Hypothalamus (tissue), 51 donors: ENCODE data around the gene ZBED1.
"Not testable (repeated sequence)": the region's sequence is repeated elsewhere in the genome, so short reads cannot be mapped to it uniquely, and the experiment has no call there.

Source experiments
- DNase-seq, 51 donors: peaks; one replicate each; lab custom pipeline; 2025; lab: John Stamatoyannopoulos, UW

The ZBED1 gene

DNA sequence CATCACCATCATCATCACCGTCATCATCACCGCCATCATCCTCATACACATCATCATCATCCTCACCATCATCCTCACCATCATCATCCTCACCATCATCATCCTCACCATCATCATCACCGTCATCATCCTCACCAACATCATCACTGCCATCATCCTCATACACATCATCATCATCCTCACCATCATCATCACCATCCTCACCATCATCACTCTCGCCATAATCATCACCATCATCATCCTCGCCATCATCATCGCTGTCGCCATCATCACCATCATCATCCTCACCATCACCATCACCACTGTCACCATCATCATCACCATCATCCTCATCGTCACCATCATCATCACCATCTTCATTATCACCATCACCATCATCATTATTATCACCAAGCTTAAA, 19.8 kb upstream of the ZBED1 start:
- no peak for DNase-seq

DNA sequence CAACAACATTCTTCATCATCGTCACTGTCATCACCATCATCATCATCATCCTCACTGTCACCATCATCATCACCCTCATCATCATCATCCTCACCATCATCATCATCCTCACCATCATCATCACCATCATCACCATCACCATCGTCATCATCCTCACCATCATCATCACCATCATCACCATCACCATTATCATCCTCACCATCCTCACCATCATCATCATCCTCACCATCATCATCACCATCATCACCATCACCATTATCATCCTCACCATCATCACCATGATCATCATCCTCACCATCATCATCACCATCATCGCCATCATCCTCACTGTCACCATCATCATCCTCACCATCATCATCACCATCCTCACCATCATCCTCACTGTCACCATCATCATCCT, 18.9 kb upstream of the ZBED1 start:
- not testable (repeated sequence) for DNase-seq

DNA sequence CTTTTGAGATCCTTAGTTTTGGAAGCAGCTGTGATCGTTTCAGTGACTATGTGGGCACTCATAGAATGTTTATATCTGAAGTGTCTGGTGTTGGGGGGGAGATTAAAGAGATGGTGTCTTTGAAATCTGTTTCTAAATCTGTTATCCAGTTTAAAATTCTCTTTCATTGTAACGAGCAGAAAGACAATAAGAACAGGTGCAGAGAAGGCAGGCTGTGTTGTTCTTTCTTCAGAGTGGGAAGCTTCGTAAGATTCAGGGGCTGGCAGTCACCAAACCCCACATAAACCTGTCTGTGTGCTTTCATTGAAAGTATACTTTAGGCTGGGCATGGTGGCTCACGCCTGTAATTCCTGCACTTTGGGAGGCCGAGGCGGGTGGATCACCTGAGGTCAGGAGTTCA, 16.3 kb upstream of the ZBED1 start:
- no peak for DNase-seq

DNA sequence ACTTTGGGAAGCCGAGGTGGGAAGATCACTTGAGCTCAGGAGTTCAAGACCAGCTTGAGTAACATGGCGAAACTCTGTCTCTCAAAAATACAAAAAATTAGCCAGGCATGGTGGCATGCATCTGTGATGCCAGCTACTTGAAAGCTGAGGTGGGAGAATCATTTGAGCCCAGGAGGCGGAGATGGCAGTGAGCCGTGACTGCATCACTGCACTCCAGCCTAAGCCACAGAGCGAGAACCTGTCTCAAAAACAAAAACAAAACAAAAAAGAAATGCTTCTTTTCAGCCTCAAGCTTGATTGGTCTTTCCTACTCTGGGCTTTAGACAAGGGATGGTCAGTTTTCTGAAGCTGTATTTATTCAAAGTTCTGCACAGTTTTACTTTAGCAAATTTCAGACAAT, 15.8 kb upstream of the ZBED1 start:
- no peak for DNase-seq

DNA sequence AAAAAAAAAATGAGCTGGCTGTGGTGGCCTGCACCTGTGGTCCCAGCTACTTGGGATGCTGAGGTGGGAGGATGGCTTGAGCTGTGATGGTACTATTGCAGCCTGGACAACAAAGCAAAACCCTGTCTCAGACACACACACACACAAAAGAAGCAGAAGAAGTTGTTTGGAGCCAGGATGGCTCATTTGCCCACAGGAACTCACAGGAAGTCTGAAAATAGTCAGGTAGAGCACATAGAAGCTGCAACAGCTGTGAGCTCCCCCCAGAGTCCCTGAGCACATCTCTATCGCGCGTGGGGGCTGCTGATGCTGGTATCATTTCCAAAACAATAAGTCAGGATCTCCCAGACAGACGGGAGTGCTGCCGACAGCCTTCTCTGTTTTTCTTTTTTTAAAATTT, 13.4 kb upstream of the ZBED1 start:
- DNase-seq, result no peak

DNA sequence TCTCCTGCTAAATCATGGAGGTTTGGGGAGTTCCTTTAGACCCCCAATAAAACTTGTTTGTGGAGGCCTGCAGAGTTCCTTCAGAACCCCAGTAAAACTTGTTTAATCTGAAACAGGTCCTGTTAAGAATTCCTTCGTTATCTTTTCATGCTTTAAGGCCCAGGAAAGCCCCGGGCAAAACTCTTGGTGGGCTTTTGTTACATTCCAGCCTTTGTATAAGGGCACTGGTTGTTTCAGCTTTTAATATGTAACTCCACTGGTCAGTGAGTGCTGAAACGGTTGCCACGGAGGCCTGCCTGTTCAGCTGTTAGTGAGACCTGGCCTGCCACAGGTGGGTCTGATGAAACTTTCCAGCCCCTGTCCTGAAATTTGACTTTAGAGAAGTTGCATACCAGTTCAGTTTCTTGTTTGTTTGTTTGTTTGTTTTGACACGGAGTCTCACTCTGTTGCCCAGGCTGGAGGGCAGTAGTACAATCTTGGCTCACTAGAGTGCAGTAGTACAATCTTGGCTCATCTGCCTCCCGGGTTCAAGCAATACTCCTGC, 12.4 kb upstream of the ZBED1 start:
- DNase-seq, result no peak

DNA sequence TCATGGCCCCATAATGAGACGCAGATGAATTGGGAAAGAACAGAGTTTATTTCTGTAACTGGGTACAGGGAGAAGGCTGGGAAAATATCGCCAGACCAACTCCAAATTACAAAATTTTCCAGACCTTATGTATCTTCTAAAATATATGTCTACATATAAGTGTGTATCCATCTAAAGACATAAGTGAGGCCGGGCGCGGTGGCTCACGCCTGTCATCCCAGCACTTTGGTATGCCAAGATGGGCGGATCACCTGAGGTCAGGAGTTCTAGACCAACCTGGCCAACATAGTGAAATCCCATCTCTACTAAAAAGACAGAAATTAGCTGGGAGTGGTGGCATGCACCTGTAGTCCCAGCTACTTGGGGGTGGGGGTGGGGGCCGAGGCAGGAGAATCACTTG, 11.7 kb upstream of the ZBED1 start:
- no peak for DNase-seq

DNA sequence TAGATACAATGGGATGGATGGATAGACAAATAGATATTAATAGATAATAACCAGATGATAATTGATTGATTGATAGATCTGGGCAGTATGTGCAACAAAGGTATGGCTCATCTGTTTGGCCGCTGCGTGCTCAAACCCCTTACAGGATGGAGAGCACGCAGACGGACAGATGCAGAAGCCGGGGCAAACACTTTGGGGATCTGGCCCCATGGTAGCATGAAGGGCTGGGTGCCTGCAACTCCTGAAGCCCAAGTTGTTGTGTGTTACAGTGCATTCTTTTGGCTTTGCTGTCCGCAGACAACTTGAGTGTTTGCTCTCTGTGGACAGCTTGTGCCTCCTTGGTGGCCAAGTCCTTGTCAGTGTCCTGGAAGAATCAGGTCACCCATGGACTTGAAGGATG, 10.6 kb upstream of the ZBED1 start:
- DNase-seq, result no peak

DNA sequence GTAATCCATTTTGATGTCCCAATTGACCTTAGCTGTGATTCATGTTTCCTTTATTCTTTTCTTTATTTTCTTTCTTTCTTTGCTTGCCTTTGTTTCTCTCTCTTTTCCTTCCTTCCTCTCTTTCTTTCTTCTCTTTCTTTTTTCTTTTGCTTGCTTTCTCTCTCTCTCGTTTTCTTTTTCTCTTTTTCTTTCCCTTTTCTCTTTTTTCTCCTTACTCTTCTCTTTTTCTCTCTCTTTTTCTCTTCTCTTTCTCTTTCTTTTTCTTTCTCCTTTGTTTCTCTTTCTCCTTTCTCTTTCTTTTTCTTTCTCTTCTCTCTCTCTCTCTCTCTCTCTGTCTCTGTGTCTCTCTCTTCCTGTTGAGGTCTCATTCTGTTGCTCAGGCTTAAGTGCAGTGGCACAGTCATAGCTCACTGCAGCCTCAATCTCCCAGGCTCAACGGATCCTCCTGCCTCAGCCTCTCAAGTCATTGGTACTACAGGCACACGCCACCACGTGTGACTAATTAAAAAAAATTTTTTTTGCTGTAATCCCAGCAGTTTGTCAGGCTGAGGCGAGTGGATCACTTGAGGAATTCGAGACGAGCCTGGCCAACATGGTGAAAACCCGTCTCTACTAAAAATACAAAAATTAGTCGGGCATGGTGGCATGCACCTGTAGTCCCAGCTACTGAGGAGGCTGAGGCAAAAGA, 8.0 kb upstream of the ZBED1 start:
- DNase-seq, result no peak

DNA sequence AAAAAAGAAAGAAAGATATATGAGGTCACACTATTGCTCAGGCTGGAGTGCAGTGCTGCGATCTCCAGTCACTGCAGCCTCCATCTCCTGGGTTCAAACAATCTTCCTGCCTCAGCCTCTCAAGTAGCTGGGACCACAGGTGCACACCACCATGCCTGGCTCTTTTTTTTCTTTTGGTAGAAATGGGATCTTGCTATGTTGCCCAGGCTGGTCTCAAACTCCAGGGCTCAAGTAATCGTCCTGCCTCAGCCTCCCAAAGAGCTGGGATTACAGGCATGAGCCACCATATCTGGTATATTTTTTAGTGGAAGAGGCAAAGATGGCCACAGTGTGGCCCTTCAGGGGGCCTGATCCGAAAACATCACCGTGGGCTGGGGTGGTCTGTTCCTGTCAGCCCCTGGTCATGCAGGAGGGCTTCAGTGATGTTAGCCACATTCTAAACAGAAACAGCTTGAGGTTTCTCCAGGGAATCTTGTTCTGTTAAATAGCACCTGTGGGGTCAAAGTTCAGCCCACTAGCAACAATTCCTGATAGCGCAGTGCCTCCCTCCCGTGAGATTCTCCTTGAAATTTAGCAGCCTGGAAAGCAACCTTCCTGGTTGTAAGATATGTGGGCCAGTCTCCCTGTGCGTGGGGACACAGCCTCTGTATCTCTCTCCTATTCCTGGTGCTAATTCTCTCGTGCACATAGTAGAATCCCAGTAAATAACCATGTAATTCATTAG, 7.3 kb upstream of the ZBED1 start:
- no peak for DNase-seq

DNA sequence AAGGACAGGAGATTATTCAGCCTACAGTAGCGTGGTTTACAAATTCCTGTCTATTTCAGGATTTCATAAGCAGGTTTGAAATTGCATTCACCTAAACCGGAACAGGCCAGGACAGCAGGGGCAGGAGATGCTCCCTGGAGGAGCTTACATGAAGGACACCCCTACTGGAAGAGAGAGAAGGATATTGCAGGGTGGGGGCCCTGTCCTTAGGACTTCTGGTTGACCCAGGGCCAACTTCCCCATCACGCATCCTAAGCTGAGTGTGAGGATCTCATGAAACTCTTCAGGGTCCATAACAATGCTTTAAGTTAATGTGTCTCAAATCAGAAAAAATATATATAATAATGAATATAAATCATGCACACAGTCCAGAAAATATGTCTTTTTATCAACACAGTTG, 6.4 kb upstream of the ZBED1 start:
- no peak for DNase-seq

DNA sequence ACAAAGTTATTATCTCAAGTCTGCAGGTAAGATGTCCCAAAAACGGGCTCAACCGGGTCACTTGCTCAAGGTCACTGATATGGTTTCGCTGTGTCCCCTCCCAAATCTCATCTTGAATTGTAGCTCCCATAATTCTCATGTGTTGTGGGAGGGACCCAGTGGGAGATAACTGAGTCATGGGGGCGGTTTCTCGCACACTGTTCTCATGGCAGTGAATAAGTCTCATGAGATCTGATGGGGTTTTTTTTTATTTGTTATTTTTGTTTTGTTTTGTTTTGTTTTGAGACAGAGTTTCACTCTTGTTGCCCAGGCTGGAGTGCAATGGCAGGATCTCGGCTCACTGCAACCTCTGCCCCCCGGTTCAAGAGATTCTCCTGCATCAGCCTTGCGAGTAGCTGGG, 4.6 kb upstream of the ZBED1 start:
- not testable (repeated sequence) for DNase-seq

DNA sequence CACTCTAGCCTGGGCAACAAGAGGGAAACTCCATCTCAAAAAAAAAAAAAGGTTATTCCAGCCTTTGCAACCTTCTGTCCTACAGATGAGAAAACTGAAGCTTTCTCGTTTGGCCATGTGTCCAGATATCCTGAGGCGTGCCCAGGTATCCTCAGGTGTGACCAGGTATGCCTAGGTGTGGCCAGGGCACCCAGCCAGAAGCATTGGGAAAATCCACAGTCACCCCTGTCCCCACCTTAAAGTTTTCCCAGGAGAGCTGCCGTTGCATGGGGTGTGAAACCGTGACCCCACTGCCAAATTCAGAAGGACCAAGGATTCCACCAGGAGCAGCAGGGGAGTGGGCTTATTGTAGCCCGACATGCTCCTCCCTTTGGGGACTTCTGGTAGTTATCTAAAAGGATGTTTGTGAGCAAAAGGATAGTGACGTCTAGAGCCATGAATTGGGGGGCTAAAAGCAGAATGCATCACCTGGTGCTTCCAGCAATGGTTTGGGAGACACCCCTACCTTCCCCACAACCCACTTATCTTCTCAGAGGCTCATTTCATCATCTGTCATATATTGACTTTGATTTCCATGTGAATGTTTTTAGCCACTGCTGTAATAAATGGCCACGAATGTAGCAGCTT, 4.0 kb upstream of the ZBED1 start:
- DNase-seq, result no peak

DNA sequence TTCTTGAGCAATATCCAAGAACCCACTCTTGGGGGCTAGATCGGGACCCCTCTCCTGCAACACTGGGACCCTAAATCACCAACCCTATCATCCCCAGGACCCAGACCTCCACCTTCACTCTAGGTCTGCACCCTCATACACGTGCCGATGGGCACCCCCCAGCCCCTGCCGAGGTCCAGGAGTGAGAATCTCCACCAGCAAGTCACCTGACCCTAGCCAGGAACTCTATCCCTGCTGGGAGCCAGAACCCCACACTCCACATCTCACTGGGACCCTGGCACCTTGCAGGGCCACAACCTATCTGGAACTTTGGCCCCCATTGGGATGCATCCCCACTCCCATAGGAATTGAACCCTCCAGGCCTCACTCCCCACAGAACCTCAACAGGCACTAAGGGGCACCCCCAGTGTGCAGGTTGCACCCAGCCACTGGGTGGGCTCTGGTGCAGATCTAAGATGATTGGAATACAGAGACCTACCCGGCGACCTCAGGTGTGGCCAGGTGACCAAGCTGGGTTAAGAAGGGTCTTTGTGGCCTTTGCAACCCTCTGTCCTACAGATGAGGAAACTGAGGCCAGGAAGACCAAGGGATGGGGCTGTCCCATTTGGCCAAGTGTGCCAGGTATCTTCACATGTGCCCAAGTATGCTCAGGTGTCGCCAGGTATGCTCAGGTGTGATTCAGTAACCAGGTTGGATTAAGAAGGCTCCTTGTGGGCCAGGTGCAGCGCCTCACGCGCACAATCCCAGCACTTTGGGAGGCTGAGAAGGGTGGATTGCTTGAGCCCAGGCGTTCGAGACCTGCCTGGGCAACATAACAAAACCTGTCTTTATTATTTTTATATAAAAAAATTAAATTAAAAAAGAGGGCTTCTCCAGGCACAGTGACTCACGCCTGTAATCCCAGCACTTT, 3.1 kb upstream of the ZBED1 start:
- DNase-seq, result no peak

DNA sequence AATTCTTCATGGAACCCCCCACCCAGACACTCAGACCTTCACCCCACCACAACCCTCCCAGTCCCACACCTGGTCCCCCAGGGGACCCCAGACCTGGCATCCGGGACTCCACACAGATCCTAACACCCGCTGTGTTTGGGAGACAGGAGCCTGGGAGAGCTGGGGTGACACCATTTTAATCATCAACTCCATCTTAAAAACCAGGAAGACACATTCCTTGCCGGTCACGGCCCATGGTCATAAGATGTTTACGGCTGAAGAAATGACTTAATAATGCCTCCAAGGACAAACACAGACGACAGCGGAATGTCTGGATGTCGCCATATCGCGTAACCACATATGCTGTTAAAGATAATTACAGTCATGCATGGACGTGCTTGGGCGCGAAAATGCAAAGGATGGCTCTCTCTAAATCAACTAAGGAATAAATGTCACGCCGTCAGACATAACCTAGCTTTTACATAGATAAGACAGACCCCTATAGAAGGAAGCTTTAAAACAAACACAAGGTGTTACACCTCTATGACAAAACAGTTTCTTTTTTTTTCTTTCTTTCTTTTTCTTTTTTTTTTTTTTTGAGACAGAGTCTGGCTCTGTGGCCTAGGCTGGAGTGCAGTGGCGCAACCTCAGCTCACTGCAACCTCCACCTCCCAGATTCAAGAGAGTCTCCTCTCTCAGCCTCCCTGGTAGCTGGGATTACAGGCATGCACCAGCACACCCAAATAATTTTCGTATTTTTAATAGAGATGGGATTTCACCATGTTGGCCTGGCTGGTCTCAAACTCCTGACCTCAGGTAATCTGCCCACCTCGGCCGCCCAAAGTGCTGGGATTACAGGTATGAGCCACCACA, 2.1 kb upstream of the ZBED1 start:
- DNase-seq, result no peak

DNA sequence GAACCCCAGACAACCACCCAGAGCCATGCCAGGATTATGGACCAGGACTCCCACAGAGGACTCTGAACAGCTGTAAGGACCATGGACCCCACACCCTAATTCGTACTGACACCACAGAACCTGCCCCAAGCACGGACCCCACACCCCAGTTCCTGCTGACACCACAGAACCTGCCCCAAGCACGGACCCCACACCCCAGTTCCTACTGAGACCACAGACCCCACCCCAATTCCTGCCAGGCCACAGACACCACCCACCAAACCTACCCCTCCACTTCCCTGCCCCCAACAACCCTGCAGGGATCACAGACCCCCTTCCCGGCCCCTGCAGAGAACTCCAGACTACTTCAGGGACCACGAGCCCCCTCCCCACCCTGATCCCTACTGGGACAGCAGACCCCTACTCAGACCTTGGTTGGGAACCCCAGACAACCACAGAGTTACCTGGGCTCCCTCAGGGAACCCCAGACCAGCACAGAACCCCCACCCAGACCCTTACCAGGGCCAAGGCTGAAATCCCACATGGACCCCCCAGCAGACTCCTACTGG, 1.4 kb upstream of the ZBED1 start:
- DNase-seq, result no peak

DNA sequence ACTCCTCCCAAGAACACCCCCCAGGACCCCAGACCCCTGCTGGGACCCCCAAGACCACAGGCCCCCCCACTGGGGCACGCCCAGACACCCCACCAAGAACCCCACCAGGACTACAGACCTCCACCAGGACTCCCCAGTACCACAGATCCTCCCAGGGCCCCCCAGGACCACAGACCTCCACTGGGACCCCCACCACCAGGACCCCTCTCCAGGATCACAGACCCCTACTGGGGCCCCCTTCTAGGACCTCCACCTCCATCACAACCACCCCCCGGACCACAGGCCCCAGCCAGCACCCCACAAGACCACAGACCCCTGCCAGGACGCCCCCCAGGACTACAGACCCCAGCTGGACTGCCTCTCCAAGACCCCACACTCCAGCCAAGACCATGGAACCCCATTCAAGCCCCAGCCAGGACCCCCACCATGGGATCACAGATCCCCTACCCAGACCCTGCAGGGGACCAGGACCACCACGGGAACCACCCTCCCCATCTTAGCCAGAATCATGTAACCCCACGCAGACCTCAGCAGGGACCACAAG, 855 bp upstream of the ZBED1 start:
- DNase-seq, result no peak

DNA sequence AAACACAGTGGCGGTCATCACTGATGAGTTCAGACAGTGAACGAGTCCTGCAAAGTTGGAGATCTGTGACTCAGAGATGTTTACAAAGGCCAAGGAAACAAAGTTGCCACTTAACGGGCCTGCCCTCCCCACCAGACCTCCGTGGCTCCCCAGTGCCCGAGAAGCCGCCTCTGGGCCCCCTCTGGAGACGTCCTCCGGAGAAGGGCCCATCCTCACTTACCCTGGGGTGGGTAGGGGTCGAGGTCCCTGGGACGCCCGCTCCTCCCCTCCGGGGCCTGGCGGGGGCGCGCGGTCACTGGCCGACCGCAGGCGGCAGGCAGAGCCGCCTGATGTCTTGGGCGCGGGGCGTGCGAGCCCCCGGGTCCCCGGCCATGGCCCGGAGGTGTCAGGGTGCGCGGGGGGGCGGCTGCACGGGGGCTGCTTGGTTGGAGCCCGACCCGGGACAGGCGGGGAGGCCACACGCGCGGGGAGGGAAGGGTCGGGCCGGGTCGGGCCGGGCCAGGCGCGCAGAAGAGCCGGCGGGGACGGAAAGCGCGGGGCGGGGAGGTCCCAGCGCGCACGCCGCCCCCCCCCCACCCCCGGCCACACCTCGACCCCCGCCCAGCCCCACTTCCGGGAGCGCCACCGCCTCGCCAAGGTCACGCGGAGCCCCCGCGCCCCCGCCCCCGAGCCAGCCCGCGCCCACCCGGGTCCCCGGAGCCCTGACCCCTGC, 529 bp downstream of the ZBED1 start:
- DNase-seq, result no peak

DNA sequence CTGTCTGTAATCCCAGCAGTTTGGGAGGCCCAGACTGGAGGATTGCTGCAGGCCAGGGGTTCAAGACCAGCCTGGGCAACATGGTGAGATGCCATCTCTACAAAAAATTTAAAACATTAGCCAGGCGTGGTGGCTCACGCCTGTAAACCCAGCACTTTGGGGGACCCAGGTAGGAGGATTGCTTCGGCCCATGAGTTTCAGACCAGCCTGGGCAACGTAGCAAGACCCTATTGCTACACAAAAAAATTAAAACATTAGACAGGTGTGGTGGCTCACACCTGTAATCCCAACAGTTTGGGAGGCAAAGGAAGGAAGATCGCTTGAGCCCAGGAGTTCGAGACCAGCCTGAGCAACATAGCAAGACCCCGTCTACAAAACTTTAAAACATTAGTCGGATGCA, 1.3 kb downstream of the ZBED1 start:
- DNase-seq, result no peak
